ENCODE measurements around the gene NAA25. TPM values are rescaled to one million over a fixed set of nuclear protein-coding genes. Genes with fewer than 3 reads are reported as not detected.

Gene NAA25
- total RNA-seq, 1 experiment from 2014 or later, result 55.0 TPM

DNA sequence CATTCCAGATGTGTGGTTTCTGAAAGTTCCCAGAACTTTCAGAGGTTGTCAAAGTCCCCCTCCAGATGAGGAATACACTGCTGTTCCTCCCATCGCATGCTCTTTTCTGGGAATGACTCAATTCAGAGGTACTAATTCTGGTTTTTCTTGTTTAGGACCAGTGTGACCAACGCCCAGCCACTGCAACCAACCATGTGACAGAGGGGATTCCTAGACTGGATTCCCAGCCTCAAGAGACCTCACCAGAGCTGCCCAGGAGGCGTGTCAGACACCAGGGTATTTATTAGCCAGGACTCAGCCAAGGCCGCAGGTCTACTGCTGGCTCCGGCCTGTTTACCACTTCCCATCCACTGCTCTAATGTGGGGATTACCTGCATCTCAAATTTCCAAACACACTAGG, 41.0 kb upstream of the NAA25 start:
- CTCF ChIA-PET, result interaction anchor here (1.0 kb wide), 1 partner anchor 40 kb away, joined by 3 read pairs; no protein-coding TSS in a partner anchor
- peak overlapping the region; percentile 27 for H3K4me3 Mint-ChIP-seq (ENCODE audit: low read depth, unreplicated experiment)
- no peaks in the 10 kb centered on the region for H3K27me3 Mint-ChIP-seq (ENCODE audit: unreplicated experiment)
- intact Hi-C loops (cut with micrococcal nuclease; ENCODE audit: unreplicated experiment), result loop anchor here (5.0 kb wide), 1 partner anchor 42 kb away; the partner anchor contains the start of gene NAA25
- H3K4me1 Mint-ChIP-seq (ENCODE audit: low read depth, unreplicated experiment), result peaks cover 23% of the 10 kb centered on the region
- H3K9me3 Mint-ChIP-seq (ENCODE audit: low read depth, unreplicated experiment), result no peaks in the 10 kb centered on the region
- TF ChIP-seq, protein P1, sequence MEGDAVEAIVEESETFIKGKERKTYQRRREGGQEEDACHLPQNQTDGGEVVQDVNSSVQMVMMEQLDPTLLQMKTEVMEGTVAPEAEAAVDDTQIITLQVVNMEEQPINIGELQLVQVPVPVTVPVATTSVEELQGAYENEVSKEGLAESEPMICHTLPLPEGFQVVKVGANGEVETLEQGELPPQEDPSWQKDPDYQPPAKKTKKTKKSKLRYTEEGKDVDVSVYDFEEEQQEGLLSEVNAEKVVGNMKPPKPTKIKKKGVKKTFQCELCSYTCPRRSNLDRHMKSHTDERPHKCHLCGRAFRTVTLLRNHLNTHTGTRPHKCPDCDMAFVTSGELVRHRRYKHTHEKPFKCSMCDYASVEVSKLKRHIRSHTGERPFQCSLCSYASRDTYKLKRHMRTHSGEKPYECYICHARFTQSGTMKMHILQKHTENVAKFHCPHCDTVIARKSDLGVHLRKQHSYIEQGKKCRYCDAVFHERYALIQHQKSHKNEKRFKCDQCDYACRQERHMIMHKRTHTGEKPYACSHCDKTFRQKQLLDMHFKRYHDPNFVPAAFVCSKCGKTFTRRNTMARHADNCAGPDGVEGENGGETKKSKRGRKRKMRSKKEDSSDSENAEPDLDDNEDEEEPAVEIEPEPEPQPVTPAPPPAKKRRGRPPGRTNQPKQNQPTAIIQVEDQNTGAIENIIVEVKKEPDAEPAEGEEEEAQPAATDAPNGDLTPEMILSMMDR (IDR thresholded peaks at IDR 0.05; ENCODE audit: unreplicated experiment), result no peak
- DNase-seq, result peak; percentile 90
- H3K27ac Mint-ChIP-seq (ENCODE audit: unreplicated experiment), result peak overlapping the region; percentile 71
- no TSS peak for BruUV-seq (replicated peaks)
- H3K36me3 Mint-ChIP-seq (ENCODE audit: insufficient read depth, unreplicated experiment), result peaks cover 64% of the 10 kb centered on the region

DNA sequence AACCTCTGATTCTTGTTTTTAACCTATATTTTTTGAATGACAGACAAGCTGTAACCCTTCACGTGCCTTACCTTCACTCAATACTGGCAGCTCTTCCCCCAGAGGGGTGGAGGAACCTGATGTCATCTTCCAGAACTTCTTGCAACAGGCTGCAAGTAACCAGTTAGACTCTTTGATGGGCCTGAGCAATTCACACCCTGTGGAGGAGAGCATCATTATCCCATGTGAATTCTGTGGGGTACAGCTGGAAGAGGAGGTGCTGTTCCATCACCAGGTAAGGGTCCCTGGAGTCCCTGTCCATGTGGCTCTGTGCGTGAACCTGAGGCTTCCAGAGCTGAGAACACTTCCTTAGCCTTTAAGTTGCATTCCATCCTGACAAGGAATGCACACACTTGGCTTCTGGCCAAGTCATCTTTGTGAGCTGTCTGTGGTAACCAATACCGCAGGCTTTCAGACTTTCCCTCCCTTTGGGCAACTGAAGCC, 39.5 kb upstream of the NAA25 start:
- peaks cover 23% of the 10 kb centered on the region for H3K4me1 Mint-ChIP-seq (ENCODE audit: low read depth, unreplicated experiment)
- H3K4me3 Mint-ChIP-seq (ENCODE audit: low read depth, unreplicated experiment), result no peak overlapping the region
- H3K36me3 Mint-ChIP-seq (ENCODE audit: insufficient read depth, unreplicated experiment), result peaks cover 66% of the 10 kb centered on the region
- H3K27ac Mint-ChIP-seq (ENCODE audit: unreplicated experiment), result peak overlapping the region; percentile 49
- TF ChIP-seq, protein P1 (IDR thresholded peaks at IDR 0.05; ENCODE audit: unreplicated experiment), result no peak
- no peaks in the 10 kb centered on the region for H3K9me3 Mint-ChIP-seq (ENCODE audit: low read depth, unreplicated experiment)
- no peaks in the 10 kb centered on the region for H3K27me3 Mint-ChIP-seq (ENCODE audit: unreplicated experiment)
- CTCF ChIA-PET, result no interaction called here
- intact Hi-C loops (cut with micrococcal nuclease; ENCODE audit: unreplicated experiment), result loop anchor here (5.0 kb wide), 1 partner anchor 41 kb away; the partner anchor contains the start of gene NAA25
- peak; percentile 23 for DNase-seq
- BruUV-seq (replicated peaks), result no TSS peak

DNA sequence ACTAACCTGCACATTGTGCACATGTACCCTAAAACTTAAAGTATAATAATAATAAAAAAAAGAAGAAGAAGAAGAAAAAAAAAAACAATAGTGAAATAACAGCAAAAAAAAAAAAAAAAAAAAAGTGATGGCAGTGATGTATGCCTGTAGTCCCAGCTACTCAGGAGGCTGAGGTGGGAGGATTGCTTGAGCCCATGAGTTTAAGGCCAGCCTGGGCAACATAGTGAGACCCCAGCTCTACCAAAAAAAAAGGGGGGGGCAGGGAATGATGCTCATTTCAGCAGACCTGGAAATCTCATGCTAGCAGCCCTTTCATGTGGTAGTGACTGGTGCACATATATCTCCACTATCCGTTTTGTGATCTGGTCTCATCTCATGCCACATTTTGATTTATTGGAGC, 37.5 kb upstream of the NAA25 start:
- H3K27me3 Mint-ChIP-seq (ENCODE audit: unreplicated experiment), result no peaks in the 10 kb centered on the region
- intact Hi-C loops (cut with micrococcal nuclease; ENCODE audit: unreplicated experiment), result loop anchor here (5.0 kb wide), 1 partner anchor 39 kb away; the partner anchor contains the start of gene NAA25
- CTCF ChIA-PET, result interaction anchor here (0.7 kb wide), 1 partner anchor 13 kb away, joined by 5 read pairs; no protein-coding TSS in a partner anchor
- DNase-seq, result no peak
- peaks cover 23% of the 10 kb centered on the region for H3K4me1 Mint-ChIP-seq (ENCODE audit: low read depth, unreplicated experiment)
- H3K9me3 Mint-ChIP-seq (ENCODE audit: low read depth, unreplicated experiment), result no peaks in the 10 kb centered on the region
- peaks cover 58% of the 10 kb centered on the region for H3K36me3 Mint-ChIP-seq (ENCODE audit: insufficient read depth, unreplicated experiment)
- H3K4me3 Mint-ChIP-seq (ENCODE audit: low read depth, unreplicated experiment), result no peak overlapping the region
- TF ChIP-seq, protein P1 (IDR thresholded peaks at IDR 0.05; ENCODE audit: unreplicated experiment), result no peak
- BruUV-seq (replicated peaks), result no TSS peak
- no peak overlapping the region for H3K27ac Mint-ChIP-seq (ENCODE audit: unreplicated experiment)

DNA sequence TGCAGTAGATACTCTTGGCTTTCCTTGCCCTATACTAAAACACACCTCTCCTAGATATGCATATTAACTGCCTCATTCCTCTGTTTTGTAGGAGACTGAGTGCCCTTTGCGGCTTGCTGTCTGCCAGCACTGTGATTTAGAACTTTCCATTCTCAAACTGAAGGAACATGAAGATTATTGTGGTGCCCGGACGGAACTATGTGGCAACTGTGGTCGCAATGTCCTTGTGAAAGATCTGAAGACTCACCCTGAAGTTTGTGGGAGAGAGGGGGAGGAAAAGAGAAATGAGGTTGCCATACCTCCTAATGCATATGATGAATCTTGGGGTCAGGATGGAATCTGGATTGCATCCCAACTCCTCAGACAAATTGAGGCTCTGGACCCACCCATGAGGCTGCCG, 32.1 kb upstream of the NAA25 start:
- no peak for DNase-seq
- intact Hi-C loops (cut with micrococcal nuclease; ENCODE audit: unreplicated experiment), result no loop called here
- TF ChIP-seq, protein P1 (IDR thresholded peaks at IDR 0.05; ENCODE audit: unreplicated experiment), result no peak
- BruUV-seq (replicated peaks), result no TSS peak
- peaks cover 48% of the 10 kb centered on the region for H3K36me3 Mint-ChIP-seq (ENCODE audit: insufficient read depth, unreplicated experiment)
- H3K27ac Mint-ChIP-seq (ENCODE audit: unreplicated experiment), result no peak overlapping the region
- H3K27me3 Mint-ChIP-seq (ENCODE audit: unreplicated experiment), result no peaks in the 10 kb centered on the region
- H3K9me3 Mint-ChIP-seq (ENCODE audit: low read depth, unreplicated experiment), result no peaks in the 10 kb centered on the region
- H3K4me3 Mint-ChIP-seq (ENCODE audit: low read depth, unreplicated experiment), result no peak overlapping the region
- H3K4me1 Mint-ChIP-seq (ENCODE audit: low read depth, unreplicated experiment), result no peaks in the 10 kb centered on the region
- CTCF ChIA-PET, result interaction anchor here (0.7 kb wide), 1 partner anchor 117 kb away, joined by 3 read pairs; no protein-coding TSS in a partner anchor
